ENCODE data around the gene CAMK1D. TPM values are rescaled to one million over a fixed set of nuclear protein-coding genes. Genes with fewer than 3 reads are reported as not detected.
"Not testable (repeated sequence)": the region's sequence is repeated elsewhere in the genome, so short reads cannot be mapped to it uniquely, and the experiment has no call there.

CAMK1D gene
- total RNA-seq, 4 donors from 2014 or later: 5.6 to 23.9 (median 7.4) TPM

- no peaks in the 10 kb centered on the region for H3K9me3 ChIP-seq
- H3K27me3 ChIP-seq: no peaks in the 10 kb centered on the region
- no peaks in the 10 kb centered on the region for H3K36me3 ChIP-seq
- no peak for DNase-seq
- H3K4me3 ChIP-seq: no peak overlapping the region
- H3K4me1 ChIP-seq: no peaks in the 10 kb centered on the region
- no peak overlapping the region for H3K27ac ChIP-seq
- TF ChIP-seq POLR2A (IDR thresholded peaks at IDR 0.05) (no peak), CTCF (IDR thresholded peaks at IDR 0.05) (no peak)
Measured at GRCh38 chr10:12540341-12540781, 191.0 kb downstream of the CAMK1D start.

- Histone ChIP-seq H3K4me1 (no peaks in the 10 kb centered on the region), H3K27ac (no peak overlapping the region), H3K36me3 (no peaks in the 10 kb centered on the region), H3K9me3 (no peaks in the 10 kb centered on the region), H3K27me3 (no peaks in the 10 kb centered on the region), H3K4me3 (no peak overlapping the region)
- no peak for TF ChIP-seq POLR2A (IDR thresholded peaks at IDR 0.05)
- no peak for TF ChIP-seq CTCF (IDR thresholded peaks at IDR 0.05)
- no peak for DNase-seq
Measured at GRCh38 chr10:12541446-12542067, 192.2 kb downstream of the CAMK1D start.

- H3K4me1 ChIP-seq: no peaks in the 10 kb centered on the region
- H3K4me3 ChIP-seq: no peak overlapping the region
- TF ChIP-seq CTCF (IDR thresholded peaks at IDR 0.05): no peak
- no peaks in the 10 kb centered on the region for H3K9me3 ChIP-seq
- no peak overlapping the region for H3K27ac ChIP-seq
- no peaks in the 10 kb centered on the region for H3K27me3 ChIP-seq
- no peaks in the 10 kb centered on the region for H3K36me3 ChIP-seq
- DNase-seq: no peak
Measured at GRCh38 chr10:12542133-12542670, 192.9 kb downstream of the CAMK1D start.

DNA sequence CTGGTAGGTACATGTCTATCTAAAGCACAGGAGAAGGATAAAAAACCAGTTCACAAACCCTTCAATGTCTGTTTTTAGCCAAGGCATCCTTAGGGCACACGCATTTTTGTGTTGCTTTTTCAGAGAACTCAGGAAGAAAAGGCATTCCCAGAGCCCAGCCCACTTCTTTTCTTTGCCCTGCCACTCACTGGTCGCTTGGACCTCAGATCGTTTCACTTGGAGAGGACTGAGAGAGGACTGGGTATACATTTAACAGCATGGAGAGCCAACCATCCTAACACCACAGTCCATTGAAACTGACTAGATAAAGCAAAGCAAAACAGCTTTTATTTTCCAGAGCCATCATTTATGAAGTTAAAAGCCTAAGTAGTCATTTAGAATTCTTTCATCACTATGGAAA lies 194.2 kb downstream of the CAMK1D start:
- H3K9me3 ChIP-seq: no peaks in the 10 kb centered on the region
- DNase-seq: no peak
- H3K27me3 ChIP-seq: no peaks in the 10 kb centered on the region
- TF ChIP-seq CTCF (IDR thresholded peaks at IDR 0.05) (no peak), POLR2A (IDR thresholded peaks at IDR 0.05) (no peak)
- H3K36me3 ChIP-seq: no peaks in the 10 kb centered on the region
- H3K4me1 ChIP-seq: no peaks in the 10 kb centered on the region
- no peak overlapping the region for H3K27ac ChIP-seq
- no peak overlapping the region for H3K4me3 ChIP-seq

GRCh38 chr10:12546160-12546802 lies 196.9 kb downstream of the CAMK1D start:
- H3K36me3 ChIP-seq, H3K9me3 ChIP-seq, H3K4me3 ChIP-seq, H3K27me3 ChIP-seq, DNase-seq, H3K4me1 ChIP-seq, H3K27ac ChIP-seq: not testable (repeated sequence)

DNA sequence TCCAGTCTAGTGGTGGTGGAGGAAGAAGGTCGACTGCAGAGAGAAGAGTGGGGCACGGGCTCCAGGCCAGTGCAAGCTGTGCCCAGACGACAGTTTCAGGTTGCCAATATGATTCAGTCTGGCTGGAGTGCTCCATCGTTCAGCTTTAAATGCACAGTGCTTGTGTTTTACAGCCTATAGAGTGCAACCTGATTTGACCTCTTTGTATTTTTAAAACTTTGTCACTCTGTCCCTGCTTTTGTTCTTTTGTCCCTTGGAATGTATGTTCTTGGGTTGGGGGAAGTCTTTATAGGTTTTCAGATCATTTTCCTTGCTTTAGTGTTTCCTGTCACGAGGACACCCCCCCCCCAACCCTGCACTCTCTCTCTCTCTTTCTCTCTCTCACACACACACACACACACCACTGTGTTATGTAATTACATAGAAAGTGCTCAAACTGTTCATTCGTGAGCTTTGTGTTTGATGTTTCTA lies 198.0 kb downstream of the CAMK1D start:
- DNase-seq: no peak
- no peak overlapping the region for H3K27ac ChIP-seq
- H3K36me3 ChIP-seq: no peaks in the 10 kb centered on the region
- H3K27me3 ChIP-seq: no peaks in the 10 kb centered on the region
- no peaks in the 10 kb centered on the region for H3K4me1 ChIP-seq
- TF ChIP-seq POLR2A (IDR thresholded peaks at IDR 0.05) (no peak), CTCF (IDR thresholded peaks at IDR 0.05) (no peak)
- H3K4me3 ChIP-seq: no peak overlapping the region
- H3K9me3 ChIP-seq: no peaks in the 10 kb centered on the region
